ENCODE measurements around the gene SLC7A9.
"Not testable (repeated sequence)": the region's sequence is repeated elsewhere in the genome, so short reads cannot be mapped to it uniquely, and the experiment has no call there.

Gene SLC7A9

DNA sequence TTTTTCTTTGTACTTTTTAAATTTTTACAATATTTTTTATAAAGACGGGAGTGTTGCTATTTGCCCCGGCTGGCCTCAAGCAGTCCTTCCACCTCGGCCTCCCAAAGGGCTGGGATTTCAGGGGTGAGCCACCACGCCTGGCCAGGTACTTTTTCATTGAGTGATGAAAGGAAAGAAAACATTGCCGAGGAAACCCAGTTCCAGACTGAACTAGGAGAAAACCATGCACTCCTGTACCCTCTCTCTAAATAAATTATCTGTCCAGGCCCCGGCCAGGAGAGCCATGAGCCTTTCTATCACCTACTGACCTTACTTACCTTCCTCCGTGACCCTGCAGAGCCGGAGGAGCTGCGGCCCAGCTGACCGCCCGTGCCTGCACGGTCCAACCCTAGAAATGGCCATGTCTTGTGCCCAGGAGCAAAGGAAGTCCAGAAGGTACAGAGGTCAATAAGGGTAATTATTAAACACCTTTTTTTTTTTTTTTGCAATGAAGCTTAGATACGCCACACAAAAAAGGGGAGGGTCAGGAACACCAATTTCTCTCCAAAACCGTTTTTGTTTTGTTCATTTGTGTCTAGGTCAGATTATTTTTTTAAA lies at the start of gene SLC7A9:
Gene SLC7A9, minus strand, starts transcription at position 399 of the 597 bp plus-strand sequence. CDS start 1,233 bp downstream, outside the sequence.
- DNase-seq (ENCODE audit: low spot score), result no peak

DNA sequence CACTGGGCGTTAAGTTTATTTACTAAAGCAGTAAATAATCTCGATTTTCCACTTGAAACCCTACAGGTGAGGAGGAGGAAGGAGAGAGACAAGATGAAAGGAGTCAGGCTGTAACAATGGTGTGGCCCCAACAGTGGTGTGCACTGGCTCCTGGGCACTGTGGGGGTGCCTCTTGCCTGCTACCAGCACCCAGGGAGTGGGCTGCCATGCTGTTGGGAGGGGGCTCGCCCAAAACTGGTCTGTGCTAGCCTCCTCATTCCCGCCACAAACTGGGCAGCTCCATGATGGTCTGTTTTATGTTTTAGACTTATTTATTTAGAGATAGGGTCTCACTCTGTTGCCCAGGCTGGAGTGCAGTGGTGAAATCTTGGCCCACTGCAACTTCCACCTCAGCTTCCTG lies 49.8 kb upstream of the SLC7A9 start:
- no peak for DNase-seq (ENCODE audit: low spot score)

DNA sequence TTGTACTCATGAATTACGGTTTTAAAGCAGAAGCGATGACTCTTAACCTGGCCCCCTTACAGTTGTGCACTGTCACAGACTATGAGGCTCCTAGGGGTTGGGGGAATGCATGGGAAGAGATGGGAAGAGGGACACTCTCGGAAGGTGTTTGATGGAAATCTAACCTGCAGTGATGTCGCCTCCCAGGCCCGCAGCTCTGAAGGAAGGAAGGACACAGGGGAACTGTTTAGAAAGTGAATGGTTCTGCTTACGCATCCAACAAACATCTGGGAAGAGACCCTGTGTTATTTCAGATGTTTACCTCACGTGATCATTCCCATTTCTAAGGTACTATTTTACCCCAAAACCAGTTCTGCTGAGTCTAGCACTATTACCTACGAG lies 48.0 kb upstream of the SLC7A9 start:
- DNase-seq (ENCODE audit: low spot score), result no peak

DNA sequence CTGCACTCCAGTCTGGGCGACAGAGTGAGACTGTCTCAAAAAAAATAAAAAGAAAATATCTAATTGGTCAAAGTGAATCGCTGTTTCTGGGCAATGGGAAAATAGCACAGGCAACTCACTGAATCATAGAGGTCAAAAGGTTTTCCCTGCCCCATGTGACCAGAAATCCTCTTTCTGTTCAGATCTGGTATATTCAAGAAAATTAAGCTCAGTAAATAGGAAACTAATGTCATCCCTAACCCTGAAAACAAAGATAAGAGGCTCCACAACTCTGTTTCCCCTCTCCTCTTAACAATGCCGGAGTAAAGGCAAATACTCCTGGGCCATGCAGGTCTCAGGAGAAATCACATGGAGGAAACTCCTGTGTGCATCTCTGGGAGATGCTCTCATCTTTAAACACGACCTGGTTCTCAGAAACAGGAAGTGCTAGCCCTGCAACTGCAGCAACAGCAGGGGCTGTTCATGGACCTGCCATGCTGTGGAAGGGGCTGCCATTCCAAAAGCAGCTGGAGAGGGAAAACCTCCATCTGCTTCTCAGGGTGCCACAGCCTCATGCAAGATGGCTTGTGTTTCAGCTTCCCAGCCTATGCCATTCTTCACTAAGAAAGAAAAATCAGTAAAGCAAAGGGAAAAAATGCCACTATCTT lies 47.5 kb upstream of the SLC7A9 start:
- no peak for DNase-seq (ENCODE audit: low spot score)

DNA sequence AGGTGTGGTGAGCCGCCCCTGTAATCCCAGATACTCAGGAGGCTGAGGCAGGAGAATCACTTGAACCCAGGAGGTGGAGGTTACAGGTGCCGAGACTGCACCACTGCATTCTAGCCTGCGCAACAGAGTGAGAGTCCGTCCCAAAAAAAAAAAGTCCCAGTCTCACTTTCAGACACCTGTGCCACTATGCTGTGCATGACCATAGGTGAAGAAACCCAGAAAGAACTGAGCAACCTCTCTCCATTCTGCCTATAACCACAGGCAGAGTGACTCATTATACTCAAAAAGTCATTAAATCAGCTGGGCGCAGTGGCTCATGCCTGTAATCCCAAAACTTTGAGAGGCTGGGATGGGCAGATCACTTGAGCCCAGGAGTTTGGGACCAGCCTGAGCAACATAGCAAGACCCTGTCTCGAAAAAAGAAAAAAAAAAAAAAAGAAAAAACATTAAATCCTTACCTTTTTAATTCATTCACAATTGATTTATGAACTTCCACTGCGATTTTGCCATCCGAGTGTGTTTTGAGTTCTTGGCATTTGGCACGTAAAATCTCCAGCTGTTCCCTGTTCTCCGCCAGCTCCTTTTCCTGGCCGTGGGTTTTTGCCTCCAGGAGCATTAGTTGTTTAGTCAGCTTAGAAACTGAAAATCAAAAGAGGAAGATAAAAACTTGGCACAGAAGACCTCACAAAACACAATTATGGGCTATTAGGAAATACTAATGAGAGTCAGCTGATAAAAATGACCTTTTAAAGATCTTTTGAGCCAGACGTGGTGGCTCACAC lies 45.5 kb upstream of the SLC7A9 start:
- no peak for DNase-seq (ENCODE audit: low spot score)

DNA sequence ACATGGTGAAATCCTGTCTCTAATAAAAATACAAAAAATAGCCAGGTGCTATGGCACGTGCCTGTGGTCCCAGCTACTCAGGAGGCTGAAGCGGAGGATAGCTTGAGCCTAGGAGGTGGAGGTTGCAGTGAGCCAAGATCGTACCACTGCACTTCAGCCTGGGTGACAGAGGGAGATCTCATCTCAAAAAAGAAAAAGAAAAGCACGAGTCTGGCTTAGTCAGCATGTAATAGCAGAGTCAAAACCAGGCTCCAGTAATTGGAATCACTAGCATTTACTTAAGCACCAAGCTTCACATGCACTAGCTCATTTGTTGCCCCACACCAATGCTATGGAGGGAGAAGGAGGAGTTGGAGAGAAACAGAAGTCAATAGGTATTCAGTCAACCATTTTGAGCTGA lies 41.9 kb upstream of the SLC7A9 start:
- no peak for DNase-seq (ENCODE audit: low spot score)

DNA sequence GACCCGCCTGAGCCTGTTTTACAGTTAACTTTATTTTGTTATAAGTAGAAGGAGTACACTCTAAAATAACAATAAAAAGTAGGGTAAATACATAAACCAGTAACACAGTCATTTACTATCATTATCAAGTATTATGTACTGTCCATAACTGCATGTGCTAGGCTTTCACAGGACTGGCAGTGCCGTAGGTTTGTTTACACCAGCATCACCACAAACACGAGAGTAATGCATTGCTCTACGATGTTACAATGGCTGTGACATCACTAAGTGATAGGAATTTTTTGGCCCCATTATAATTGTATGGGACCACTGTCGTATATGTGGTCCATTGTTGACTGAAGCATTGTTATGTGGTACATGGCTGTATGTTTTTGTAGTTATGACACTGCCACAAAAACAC lies 41.3 kb upstream of the SLC7A9 start:
- DNase-seq (ENCODE audit: low spot score), result no peak

DNA sequence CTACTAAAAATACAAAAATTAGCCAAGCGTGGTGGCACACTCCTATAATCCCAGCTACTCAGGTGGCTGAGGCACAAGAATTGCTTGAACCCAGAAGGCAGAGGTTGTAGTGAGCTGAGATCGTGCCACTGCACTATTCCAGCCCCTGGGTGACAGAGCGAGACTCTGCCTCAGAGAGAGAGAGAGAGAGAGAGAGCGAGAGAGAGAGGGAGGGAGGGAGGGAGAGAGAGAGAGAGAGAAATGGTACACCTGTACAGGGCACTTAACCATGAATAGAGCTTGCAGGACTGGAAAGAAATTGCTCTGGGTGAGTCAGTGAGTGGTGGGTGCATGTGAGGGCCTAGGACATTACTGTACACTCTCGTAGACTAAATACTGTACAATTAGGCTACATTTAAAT lies 40.5 kb upstream of the SLC7A9 start:
- no peak for DNase-seq (ENCODE audit: low spot score)

DNA sequence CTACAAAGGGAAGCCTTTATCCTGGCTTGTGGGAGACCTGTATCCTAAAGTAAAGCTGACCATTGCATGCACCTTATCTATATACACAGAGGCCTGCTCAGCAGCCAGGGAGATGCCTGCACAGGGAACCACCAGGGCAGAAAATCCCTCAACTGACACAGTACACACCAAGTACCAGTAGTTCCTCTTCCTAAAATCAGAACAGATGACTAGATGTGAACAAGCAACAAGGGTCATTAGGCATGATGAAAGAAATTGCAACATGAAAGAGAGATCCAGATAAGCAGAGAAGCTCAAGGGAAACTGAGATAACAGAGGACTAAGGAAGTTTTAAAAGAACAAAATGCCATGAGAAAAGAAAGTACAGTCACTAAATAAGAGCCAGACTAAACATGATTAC lies 39.7 kb upstream of the SLC7A9 start:
- DNase-seq (ENCODE audit: low spot score), result no peak

DNA sequence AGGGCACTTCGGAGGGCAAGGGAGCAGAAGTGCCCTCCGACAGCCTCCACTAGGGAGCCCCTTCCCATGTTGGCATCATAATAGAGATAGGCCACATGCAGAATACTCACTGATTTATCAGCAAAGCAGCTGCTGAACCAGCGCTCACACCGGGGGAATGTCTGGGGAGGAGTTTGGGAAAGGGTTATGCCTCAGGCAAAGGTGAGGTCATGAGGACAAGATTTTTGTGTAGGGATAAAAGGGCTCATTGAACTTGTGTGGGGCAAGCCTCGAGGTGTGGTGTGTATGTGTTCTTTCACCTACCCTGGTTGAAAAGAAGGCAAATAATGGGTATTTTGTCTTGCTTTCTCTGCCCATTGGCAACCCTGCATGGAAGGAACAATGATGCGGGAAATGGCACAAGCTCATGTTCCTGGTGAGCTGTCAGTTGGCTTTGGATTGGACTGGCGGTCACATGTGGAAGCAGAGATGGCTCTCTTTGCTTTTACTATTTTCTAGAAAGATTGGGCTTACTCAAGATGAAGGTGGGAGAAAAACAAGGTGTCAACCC lies 39.1 kb upstream of the SLC7A9 start:
- no peak for DNase-seq (ENCODE audit: low spot score)

DNA sequence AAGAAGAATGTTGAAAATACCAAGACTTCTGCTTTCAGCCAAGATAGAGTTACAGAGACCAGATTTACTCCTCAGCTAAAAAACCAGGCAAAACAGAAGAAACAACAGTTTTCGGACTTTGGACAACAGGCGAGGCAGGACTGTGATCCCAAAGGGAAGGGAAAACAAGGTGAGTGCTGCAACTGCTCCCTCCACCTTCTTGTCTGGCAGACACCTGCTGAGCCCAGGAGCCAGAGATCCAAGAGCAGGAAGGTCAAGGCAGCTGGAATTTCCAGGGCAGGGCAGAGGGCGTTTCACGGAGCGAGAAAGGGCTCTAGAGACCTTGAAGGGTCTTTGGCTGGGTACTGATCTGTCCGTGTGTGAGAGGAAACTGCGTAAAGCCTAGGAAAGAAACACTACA lies 32.9 kb upstream of the SLC7A9 start:
- DNase-seq (ENCODE audit: low spot score), result no peak

DNA sequence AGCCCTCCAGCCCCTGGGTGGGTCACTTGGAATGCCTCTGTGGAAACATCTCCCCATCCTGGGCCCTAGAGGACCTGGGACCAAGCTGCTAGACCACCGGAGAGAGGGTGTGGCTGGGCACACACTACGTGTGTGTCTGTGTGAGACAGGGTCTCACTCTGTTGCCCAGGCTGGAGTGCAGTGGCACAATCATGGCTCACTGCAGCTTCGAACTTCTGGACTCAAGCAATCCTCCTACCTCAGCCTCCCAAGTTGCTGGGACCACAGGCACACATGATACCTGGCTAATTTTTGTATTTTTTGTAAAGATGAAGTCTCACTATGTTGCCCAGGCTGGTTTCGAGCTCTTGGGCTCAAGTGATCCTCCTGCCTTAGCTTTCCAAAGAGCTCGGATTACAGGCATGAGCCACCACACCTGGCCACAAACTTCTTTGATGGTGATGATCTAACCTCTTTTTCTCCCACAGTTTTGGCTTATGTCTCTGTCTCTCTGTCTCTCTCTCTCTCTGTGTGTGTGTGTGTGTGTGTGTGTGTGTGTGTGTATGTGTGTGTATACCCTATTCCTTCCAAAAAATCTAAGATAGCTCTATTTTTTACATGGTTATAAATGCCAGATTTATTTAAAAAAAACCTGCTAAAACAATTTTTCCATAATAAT lies 32.1 kb upstream of the SLC7A9 start:
- DNase-seq (ENCODE audit: low spot score), result no peak

DNA sequence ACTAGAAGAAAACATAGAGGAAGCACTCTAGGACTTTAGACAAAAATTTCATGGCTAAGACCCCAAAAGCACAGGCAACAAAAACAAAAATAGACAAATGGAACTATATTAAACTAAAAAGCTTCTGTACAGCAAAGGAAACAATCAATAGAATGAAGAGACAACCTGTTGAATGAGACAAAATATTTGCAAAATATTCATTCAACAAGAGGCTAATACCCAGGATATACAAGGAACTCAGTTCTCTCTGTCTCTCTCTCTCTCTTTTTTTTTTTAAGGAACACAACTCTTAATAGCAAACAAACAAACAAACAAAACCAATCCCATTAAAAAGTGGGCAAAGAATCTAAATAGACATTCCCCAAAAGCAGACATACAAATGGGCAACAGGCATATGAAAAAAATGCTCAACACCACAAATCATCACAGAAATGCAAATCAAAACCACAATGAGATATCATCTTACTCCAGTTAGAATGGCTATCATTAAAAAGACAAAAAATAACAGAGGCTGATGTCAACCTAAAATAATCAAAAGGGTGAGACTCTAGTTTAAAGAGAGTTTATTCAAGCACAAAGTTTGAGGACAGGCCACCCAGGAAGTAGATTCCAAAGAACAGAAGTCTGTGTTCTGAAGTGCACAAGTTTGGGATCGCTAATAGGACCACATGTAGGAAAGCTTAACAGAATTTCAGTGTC lies 27.1 kb upstream of the SLC7A9 start:
- no peak for DNase-seq (ENCODE audit: low spot score)

DNA sequence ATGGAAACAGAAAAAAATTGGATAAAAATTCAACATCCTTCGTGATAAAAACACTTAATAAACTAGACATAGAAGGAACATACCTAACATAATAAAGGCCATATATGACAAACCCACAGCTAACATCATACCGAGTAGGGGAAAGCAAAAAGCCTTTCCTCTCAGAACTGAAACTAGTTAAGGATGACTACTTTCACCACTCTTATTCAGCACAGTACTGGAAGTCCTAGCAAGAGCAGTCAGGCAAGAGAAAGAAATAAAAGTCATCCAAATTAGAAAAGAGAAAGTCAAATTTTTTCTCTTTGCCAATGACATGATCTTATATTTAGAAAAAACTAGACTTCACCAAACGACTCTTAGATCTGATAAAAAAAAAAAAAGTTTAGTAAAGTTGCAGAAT lies 25.8 kb upstream of the SLC7A9 start:
- no peak for DNase-seq (ENCODE audit: low spot score)

DNA sequence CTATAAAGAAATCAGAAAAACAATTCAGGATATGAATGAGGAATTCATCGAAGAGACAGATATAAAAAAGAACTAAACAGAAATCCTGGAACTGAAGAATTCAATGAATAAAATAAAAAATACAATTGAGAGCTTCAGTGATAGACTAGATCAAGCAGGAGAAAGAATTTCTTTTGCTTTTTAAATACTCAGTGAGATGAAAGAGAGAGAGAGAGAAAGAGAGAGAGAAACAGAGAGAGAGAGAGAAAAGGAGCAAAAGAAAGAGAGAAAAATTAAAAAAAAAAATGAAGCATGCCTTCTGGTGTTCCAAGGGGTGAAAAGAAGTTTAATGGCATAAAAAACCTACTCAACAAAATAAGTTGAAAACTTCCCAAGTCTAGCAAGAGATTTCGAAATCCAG lies 22.0 kb upstream of the SLC7A9 start:
- no peak for DNase-seq (ENCODE audit: low spot score)

DNA sequence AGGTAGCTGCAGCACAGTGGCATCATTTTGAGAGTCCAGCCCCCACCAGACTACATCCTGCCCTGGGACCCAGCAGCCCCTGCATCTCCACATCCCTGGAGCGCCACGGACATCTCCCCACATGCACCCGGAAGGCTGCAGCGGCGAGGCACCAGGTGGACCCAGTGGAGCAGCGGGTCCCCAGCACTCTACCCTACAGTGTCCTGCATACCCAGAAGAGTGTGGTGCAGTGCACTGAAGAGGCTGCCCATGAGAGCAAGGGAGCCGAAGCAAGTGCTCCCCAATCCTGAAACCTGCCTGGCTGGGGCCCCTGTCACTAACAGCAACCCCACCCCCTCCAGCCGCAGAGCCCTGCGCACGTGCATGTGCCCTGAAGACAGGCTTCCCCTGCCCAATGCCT lies 21.3 kb upstream of the SLC7A9 start:
- DNase-seq (ENCODE audit: low spot score), result no peak

DNA sequence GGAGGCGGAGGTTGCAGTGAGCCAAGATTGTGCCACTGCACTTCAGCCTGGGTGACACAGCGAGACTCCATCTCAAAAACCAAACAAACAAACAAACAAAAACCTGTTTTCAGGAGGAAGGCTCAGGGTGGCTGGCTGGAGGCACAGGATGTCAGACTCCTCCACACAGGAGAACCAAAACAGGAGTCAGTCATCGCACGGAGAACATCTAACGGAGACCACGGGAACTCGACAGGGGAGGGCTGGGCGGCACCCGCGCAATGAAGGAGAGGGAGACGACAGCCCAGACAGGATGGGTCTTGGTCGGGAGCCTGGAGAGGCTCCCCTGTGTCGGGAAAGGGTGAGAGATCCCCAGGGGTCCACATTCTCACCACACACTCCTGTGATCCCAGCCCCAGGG lies 20.8 kb upstream of the SLC7A9 start:
- no peak for DNase-seq (ENCODE audit: low spot score)

DNA sequence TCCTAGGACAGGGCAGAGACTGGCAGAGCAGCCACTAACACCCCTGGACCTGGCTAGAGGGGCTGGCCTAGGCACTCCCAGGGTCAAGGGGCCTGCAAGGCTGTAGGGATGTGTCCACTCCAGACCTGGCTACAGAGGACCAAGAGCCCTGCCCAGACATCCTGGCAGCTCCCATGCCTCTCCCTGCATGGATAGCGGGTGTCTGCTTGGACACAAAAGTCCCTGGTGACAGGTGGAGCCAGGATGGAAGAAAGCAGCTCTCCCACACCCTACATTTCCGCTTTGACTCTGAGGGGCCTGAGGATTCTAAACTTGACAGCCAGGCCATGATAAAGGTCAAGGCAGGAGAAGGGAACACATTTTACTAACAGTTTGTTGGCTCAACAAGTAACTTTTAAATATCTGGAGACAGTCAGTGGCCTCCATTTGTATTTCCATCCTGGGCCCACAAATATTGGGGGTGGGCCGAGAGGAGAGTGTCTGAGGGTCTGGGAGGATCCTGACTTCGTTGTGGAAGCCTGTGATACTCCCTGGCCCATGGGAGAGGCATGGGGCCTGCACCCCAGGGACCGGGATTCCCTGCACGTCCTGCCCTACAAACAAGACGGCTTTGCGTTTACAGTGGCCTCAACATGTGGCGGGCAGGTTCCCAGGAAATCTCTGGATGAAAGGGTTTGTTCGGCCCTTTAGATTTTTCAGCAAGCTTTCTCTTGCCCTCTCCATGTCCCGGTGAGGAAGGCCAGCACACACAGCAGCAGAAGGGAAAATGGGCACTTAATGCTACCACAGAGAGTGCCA lies 19.8 kb upstream of the SLC7A9 start:
- no peak for DNase-seq (ENCODE audit: low spot score)

DNA sequence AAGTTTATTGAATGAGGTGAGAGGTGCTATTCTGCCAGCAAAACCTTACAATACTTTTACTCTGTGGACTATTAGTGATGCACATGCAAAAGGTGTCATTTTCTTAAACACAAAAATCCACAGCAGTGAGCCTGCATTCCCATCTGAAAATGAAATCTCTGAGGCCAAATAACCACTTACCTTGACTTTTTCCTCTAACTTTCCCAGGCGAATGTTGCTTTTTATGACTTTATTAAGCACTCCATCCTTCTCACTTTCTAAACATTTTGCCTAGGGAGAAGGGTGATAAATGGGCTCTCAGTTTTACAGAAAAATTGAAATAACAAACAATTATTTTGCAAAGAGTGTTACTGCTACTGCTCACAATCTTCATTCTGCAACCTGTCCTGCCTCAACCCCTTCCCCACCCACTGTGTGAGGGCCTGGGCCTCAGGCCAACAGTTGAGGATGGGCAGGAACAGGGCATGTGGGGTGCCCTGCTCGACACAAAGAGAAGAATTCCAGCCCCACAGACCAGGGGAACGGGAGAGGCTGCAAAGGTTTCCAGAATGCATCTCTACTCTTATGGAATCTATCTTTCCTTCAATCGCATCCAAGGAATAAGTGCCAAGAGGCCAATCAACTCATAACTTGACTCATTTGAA lies 18.1 kb upstream of the SLC7A9 start:
- no peak for DNase-seq (ENCODE audit: low spot score)

DNA sequence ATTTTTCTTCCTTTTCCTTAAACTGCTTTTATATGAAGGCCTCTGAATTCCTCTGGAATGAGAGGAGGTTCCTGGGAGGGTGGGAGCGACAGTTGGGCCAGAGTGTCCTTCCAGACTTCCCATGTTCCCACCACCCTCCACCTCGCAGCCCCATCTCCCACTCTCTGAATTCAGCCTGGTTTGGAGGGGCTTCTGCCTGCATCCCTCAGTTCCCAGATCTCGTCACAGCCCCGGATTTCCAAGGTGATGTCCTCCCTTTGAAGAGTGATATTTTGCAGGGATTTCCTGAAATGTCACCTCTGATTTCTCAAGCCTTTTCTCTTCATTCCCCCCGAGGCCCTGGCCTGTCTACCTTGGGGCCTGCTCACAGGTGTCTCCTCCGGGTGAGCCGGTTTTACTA lies 16.7 kb upstream of the SLC7A9 start:
- no peak for DNase-seq (ENCODE audit: low spot score)

DNA sequence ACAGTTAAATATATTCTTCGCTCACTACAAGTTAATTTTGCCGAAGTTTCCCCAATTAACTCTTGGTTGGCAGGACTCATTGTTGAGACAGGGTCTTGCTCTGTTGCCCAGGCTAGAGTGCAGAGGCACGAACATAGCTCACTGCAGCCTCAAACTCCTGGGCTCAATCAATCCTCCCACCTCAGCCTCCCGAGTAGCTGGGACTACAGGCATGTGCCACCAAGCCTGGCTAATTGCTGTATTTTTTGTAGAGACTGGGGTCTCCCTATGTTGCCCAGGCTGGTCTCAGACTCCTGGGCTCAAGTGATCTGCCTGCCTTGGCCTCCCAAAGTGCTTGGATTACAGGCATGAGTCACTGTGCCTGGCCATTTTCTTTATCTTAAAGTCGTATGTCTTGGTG lies 15.7 kb upstream of the SLC7A9 start:
- not testable (repeated sequence) for DNase-seq (ENCODE audit: low spot score)
